GM10248 (cell line): ENCODE data around the gene EPM2AIP1.

ENCODE experiments used
- CTCF ChIA-PET: fragments of 300-600 bp; sonication (Branson Sonifier 250); formaldehyde crosslinking; extraction: SDS; loops from one replicate; lab custom pipeline; 2021; ENCODE audit warnings: antibody characterized with exemption; lab: Yijun Ruan, JAX
- POLR2A ChIA-PET: fragments of 350-650 bp; sonication (Branson Sonifier 250); formaldehyde crosslinking; extraction: SDS; loops from one replicate; lab custom pipeline; 2020; ENCODE audit warnings: antibody characterized with exemption; lab: Yijun Ruan, JAX
- DNase-seq: peaks from one replicate; pipeline ENCODE4 v3.0.0; 2012; ENCODE audit errors: extremely low spot score
- TF ChIP-seq, protein P1 (sequence below): IDR thresholded peaks from 2 replicates; pipeline ENCODE4 v1.5.1; 2012; ENCODE audit warnings: mild to moderate bottlenecking, low read depth; ENCODE audit errors: extremely low read depth, missing control alignments, control extremely low read depth

EPM2AIP1 gene

GRCh38 chr3:37032961-37033360, 40.0 kb upstream of the EPM2AIP1 start:
- POLR2A ChIA-PET = no interaction called here

DNA sequence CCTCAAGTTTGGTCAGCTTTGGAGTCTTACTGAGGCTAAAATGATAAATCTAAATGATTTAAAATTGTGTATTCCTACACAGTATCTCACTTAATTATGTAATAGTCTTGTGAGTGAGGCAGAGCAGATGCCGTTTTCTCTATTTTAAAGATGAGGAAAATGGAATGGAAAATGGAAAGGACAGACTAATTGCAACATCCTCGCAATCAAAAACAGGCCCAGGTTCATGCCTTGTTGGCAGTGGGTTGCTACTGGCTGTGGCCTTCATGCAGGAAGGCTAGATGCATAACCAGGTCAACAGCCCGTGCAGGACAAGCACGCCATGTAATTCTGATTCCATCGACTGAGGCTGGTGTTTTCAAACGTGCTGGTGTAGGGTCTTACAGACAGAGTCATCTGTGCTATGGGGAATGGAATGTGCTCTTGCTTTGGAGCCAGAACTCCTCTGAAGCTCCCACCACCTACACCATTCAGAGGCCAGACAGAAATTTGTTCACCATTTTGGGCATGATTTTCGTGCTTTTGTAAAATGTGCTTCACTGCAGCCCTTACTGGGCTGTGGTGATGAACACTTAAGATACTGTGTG, 38.3 kb upstream of the EPM2AIP1 start:
- POLR2A ChIA-PET = interaction anchor here (0.9 kb wide), 1 partner anchor 40 kb away, joined by 3 read pairs; no protein-coding TSS in a partner anchor
- DNase-seq = no peak
- CTCF ChIA-PET = interaction anchor here (1.1 kb wide), 1 partner anchor 29 kb away, joined by 3 read pairs; no protein-coding TSS in a partner anchor
- TF ChIP-seq, protein P1, sequence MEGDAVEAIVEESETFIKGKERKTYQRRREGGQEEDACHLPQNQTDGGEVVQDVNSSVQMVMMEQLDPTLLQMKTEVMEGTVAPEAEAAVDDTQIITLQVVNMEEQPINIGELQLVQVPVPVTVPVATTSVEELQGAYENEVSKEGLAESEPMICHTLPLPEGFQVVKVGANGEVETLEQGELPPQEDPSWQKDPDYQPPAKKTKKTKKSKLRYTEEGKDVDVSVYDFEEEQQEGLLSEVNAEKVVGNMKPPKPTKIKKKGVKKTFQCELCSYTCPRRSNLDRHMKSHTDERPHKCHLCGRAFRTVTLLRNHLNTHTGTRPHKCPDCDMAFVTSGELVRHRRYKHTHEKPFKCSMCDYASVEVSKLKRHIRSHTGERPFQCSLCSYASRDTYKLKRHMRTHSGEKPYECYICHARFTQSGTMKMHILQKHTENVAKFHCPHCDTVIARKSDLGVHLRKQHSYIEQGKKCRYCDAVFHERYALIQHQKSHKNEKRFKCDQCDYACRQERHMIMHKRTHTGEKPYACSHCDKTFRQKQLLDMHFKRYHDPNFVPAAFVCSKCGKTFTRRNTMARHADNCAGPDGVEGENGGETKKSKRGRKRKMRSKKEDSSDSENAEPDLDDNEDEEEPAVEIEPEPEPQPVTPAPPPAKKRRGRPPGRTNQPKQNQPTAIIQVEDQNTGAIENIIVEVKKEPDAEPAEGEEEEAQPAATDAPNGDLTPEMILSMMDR = no peak

More at GRCh38 chr3:37032961-37033360, 40.0 kb upstream of the EPM2AIP1 start:
- CTCF ChIA-PET = interaction anchor here (1.7 kb wide), 1 partner anchor 9 kb away, joined by 3 read pairs; no protein-coding TSS in a partner anchor
- DNase-seq = no peak
- TF ChIP-seq, protein P1 = no peak

GRCh38 chr3:37030588-37030987, 37.7 kb upstream of the EPM2AIP1 start:
- TF ChIP-seq, protein P1 = no peak
- no peak for DNase-seq
- POLR2A ChIA-PET = interaction anchor here (0.7 to 0.9 kb wide), 2 partner anchors 16 to 39 kb away, joined by 3 to 9 read pairs; no protein-coding TSS in a partner anchor
- CTCF ChIA-PET = interaction anchor here (1.4 to 1.7 kb wide), 3 partner anchors 14 to 162 kb away, joined by 3 to 4 read pairs (median 3); no protein-coding TSS in a partner anchor

DNA sequence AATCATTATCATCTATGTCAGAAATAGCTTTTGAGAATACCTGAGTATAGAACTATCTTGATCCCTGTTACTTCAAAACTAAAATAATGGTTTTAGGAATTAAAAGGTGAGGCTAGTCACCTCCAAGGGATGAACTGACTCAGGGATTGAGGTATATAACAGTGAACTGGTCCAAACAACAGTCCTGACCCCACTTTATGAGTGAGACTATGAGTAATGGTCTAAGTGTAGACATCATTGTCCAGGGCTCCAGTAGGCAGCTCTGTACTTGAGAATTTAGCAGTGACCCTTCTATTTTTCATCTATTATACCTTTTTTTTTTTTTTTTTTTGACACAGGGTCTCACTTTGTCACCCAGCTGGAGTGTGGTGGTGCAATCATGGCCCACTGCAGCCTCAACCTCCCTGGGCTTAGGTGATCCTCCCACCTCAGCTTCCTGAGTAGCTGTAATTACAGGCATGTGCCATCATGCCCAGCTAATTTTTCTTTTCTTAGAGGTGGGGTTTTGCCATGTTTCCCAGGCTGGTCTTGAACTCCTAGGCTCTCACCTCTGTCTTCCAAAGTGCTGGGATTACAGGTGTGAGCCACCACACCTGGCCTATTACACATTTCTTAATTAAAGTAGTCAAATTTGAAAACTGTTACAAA, 36.7 kb upstream of the EPM2AIP1 start:
- TF ChIP-seq, protein P1 = no peak
- DNase-seq = no peak
- ChIA-PET POLR2A (interaction anchor here (0.6 to 0.7 kb wide), 2 partner anchors 15 to 91 kb away, joined by 5 to 9 read pairs; no protein-coding TSS in a partner anchor), CTCF (interaction anchor here (1.4 to 2.5 kb wide), 5 partner anchors 8 to 161 kb away, joined by 3 to 10 read pairs (median 4); no protein-coding TSS in a partner anchor)

GRCh38 chr3:37029111-37029510, 36.2 kb upstream of the EPM2AIP1 start:
- ChIA-PET POLR2A (interaction anchor here (0.6 kb wide), 1 partner anchor 92 kb away, joined by 5 read pairs; no protein-coding TSS in a partner anchor), CTCF (interaction anchor here (1.0 to 2.5 kb wide), 8 partner anchors 9 to 184 kb away, joined by 3 to 10 read pairs (median 3); no protein-coding TSS in a partner anchor)
- TF ChIP-seq, protein P1 = no peak
- DNase-seq = no peak

DNA sequence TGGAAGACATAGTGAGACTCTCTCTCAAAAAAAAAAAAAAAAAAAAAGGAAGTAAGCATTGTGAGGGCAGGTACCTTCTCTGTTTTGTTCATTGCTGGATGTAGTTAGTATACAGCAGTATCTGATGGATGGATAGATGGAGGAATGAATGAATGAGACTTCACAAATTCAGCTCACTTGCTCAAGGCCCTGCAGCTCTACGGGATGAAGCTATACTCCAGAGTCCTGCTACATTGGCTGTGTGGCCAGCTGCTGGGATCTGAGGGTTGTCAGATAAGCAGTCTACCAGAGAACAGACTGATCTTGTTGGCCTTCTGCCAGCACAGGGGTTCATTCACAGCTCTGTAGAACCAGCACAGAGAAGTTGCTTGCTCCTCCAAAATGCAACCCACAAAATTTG, 35.4 kb upstream of the EPM2AIP1 start:
- no peak for DNase-seq
- CTCF ChIA-PET = interaction anchor here (1.0 to 2.5 kb wide), 5 partner anchors 10 to 185 kb away, joined by 3 to 10 read pairs (median 3); no protein-coding TSS in a partner anchor
- POLR2A ChIA-PET = interaction anchor here (0.7 kb wide), 3 partner anchors 12 to 134 kb away, joined by 4 to 15 read pairs (median 8); no protein-coding TSS in a partner anchor
- TF ChIP-seq, protein P1 = no peak
